Osteocyte (in vitro differentiated cells): ENCODE data around the gene GJA4. TPM values are rescaled to one million over a fixed set of nuclear protein-coding genes. Genes with fewer than 3 reads are reported as not detected.

ENCODE experiments used
- DNase-seq: peaks from one replicate; pipeline ENCODE4 v3.0.0; 2021; ENCODE audit warnings: mixed read lengths; ENCODE audit not compliant: unreplicated experiment; ENCODE audit errors: extremely low spot score
- H3K27ac Mint-ChIP-seq: one replicate; pipeline ENCODE4 v1.8.0; 2021; ENCODE audit warnings: mild to moderate bottlenecking, mixed read lengths; ENCODE audit not compliant: unreplicated experiment
- H3K27me3 Mint-ChIP-seq: one replicate; pipeline ENCODE4 v1.8.0; 2021; ENCODE audit warnings: mixed read lengths; ENCODE audit not compliant: unreplicated experiment
- H3K36me3 Mint-ChIP-seq: one replicate; pipeline ENCODE4 v1.8.0; 2021; ENCODE audit warnings: mixed read lengths; ENCODE audit not compliant: unreplicated experiment
- H3K4me1 Mint-ChIP-seq: one replicate; pipeline ENCODE4 v1.8.0; 2021; ENCODE audit warnings: mixed read lengths; ENCODE audit not compliant: unreplicated experiment
- H3K4me3 Mint-ChIP-seq: one replicate; pipeline ENCODE4 v1.8.0; 2021; ENCODE audit warnings: mild to moderate bottlenecking, moderate library complexity, mixed read lengths; ENCODE audit not compliant: unreplicated experiment
- H3K9me3 Mint-ChIP-seq: one replicate; pipeline ENCODE4 v1.8.0; 2021; ENCODE audit warnings: mixed read lengths; ENCODE audit not compliant: unreplicated experiment
- CTCF ChIP-seq: fragments of 200-600 bp; sonication (generic); IDR thresholded peaks from 2 replicates; pipeline ENCODE4 v1.5.0; 2021; ENCODE audit warnings: antibody characterized with exemption, mild to moderate bottlenecking, moderate library complexity
- total RNA-seq: library from RNA; stranded (reverse); gene quantifications from 2 replicates; pipeline ENCODE4 v1.2.1, GENCODE V29; 2021

GJA4 gene
- total RNA-seq, 1 donor from 2014 or later, result not detected

GRCh38 chr1:34825455-34826091, 32.8 kb downstream of the GJA4 start:
- no peak overlapping the region for H3K4me3 Mint-ChIP-seq
- H3K4me1 Mint-ChIP-seq, result no peaks in the 10 kb centered on the region
- peaks cover 8% of the 10 kb centered on the region for H3K9me3 Mint-ChIP-seq
- H3K27ac Mint-ChIP-seq, result no peak overlapping the region
- H3K27me3 Mint-ChIP-seq, result peaks cover 2% of the 10 kb centered on the region
- no peak for TF ChIP-seq CTCF
- no peaks in the 10 kb centered on the region for H3K36me3 Mint-ChIP-seq
- peak; percentile 69 for DNase-seq

- H3K4me3 Mint-ChIP-seq, result no peak overlapping the region
- TF ChIP-seq CTCF, result no peak
These were observed 34.6 kb downstream of the GJA4 start for GRCh38 chr1:34827341-34827941.

GRCh38 chr1:34828611-34829010, 35.8 kb downstream of the GJA4 start:
- TF ChIP-seq CTCF, result no peak
- no peaks in the 10 kb centered on the region for H3K4me1 Mint-ChIP-seq
- DNase-seq, result peak; percentile 49
- peaks cover 2% of the 10 kb centered on the region for H3K27me3 Mint-ChIP-seq
- H3K9me3 Mint-ChIP-seq, result peaks cover 6% of the 10 kb centered on the region
- no peak overlapping the region for H3K27ac Mint-ChIP-seq
- no peak overlapping the region for H3K4me3 Mint-ChIP-seq
- no peaks in the 10 kb centered on the region for H3K36me3 Mint-ChIP-seq

More at GRCh38 chr1:34827341-34827941, 34.6 kb downstream of the GJA4 start:
- H3K36me3 Mint-ChIP-seq, result no peaks in the 10 kb centered on the region
- peaks cover 2% of the 10 kb centered on the region for H3K27me3 Mint-ChIP-seq
- H3K9me3 Mint-ChIP-seq, result peaks cover 7% of the 10 kb centered on the region
- no peaks in the 10 kb centered on the region for H3K4me1 Mint-ChIP-seq
- peak; percentile 62 for DNase-seq
- no peak overlapping the region for H3K27ac Mint-ChIP-seq

GRCh38 chr1:34829250-34829649, 36.5 kb downstream of the GJA4 start:
- Mint-ChIP-seq H3K4me3 (no peak overlapping the region), H3K9me3 (no peaks in the 10 kb centered on the region), H3K36me3 (no peaks in the 10 kb centered on the region), H3K4me1 (no peaks in the 10 kb centered on the region), H3K27me3 (no peaks in the 10 kb centered on the region), H3K27ac (no peak overlapping the region)
- peak; percentile 54 for DNase-seq
- no peak for TF ChIP-seq CTCF

- H3K4me1 Mint-ChIP-seq, result peaks cover 20% of the 10 kb centered on the region
- DNase-seq, result peak; percentile 77
- no peaks in the 10 kb centered on the region for H3K36me3 Mint-ChIP-seq
- H3K27me3 Mint-ChIP-seq, result no peaks in the 10 kb centered on the region
- TF ChIP-seq CTCF, result no peak
- H3K27ac Mint-ChIP-seq, result no peak overlapping the region
- H3K4me3 Mint-ChIP-seq, result no peak overlapping the region
- no peaks in the 10 kb centered on the region for H3K9me3 Mint-ChIP-seq
These were observed 39.0 kb downstream of the GJA4 start for GRCh38 chr1:34831721-34832246.
